GM06990 (cell line): ENCODE results near the gene ABHD8.

ENCODE experiments used
- DNase-seq: peaks from one replicate; pipeline ENCODE4 v3.0.0-alpha.2; 2011; ENCODE audit not compliant: insufficient read length; ENCODE audit errors: extremely low read depth
- H3K27me3 ChIP-seq: replicated peaks from 2 replicates; pipeline ENCODE4 v1.6.0; 2011; ENCODE audit warnings: low read length; ENCODE audit not compliant: control insufficient read depth, insufficient read depth
- H3K36me3 ChIP-seq: 2 replicates; pipeline ENCODE4 v1.5.1; 2011; ENCODE audit warnings: low read length; ENCODE audit not compliant: control insufficient read depth, insufficient read depth
- H3K4me3 ChIP-seq: replicated peaks from 2 replicates; pipeline ENCODE4 v1.5.1; 2011; ENCODE audit warnings: low read depth, mild to moderate bottlenecking, control low read depth, low read length
- TF ChIP-seq, protein P1 (sequence below): IDR thresholded peaks from 2 replicates; pipeline ENCODE4 v1.5.1; 2011; ENCODE audit warnings: low read length, control low read depth, mild to moderate bottlenecking, inconsistent platforms; ENCODE audit not compliant: insufficient read depth, poor library complexity, severe bottlenecking

Gene ABHD8

DNA sequence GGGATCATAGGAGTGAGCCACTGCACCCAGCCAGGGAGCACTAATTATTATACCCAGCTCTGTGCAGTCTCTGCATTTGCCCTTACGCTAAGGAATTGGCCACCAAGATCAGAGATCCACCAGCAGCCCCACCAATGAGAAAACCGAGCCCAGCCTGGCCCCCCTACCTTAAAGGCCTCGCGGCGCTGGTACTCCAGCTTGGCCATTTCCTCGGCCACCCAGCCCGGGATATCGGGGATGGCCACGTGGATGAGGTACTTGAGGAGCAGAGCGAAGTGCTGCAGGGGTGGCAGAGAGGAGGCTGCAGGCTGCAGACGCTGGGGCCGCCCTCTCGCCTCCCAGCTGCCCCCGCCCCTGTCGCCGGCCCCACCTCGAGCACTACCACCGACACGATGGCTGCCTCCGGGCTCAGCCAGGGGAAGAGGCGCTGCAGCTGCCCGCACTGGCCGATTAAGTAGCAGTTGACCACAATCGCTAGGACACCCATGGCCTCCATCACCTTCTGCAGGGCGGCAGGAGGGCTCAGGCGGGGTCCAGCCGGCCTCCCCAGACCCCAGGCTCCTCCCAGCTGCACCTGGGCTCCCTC lies 23.9 kb upstream of the ABHD8 start:
- Histone ChIP-seq H3K36me3 (no peaks in the 10 kb centered on the region), H3K4me3 (no peak overlapping the region), H3K27me3 (no peaks in the 10 kb centered on the region; the same call in 1 of the 2 replicates)
- TF ChIP-seq, protein P1, sequence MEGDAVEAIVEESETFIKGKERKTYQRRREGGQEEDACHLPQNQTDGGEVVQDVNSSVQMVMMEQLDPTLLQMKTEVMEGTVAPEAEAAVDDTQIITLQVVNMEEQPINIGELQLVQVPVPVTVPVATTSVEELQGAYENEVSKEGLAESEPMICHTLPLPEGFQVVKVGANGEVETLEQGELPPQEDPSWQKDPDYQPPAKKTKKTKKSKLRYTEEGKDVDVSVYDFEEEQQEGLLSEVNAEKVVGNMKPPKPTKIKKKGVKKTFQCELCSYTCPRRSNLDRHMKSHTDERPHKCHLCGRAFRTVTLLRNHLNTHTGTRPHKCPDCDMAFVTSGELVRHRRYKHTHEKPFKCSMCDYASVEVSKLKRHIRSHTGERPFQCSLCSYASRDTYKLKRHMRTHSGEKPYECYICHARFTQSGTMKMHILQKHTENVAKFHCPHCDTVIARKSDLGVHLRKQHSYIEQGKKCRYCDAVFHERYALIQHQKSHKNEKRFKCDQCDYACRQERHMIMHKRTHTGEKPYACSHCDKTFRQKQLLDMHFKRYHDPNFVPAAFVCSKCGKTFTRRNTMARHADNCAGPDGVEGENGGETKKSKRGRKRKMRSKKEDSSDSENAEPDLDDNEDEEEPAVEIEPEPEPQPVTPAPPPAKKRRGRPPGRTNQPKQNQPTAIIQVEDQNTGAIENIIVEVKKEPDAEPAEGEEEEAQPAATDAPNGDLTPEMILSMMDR, result no peak
- no peak for DNase-seq

DNA sequence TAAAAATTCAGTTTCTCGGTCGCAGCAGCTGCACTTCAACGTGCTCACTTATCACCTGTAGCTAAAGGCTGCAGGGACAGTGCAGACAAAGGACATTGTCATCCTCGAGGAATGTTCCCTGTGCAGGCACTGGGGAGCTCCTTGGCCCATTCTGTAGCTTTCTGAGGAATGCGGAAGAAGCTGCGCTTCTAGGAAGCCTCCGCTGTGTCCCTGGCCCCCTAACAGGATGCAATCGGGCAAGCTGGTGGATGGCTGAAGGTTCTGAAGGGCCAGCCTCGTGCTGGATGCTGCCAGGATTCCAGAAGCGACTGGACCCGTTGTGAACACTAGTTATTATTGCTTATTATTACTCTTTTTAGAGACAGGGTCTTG lies 23.4 kb upstream of the ABHD8 start:
- TF ChIP-seq, protein P1, result no peak
- H3K36me3 ChIP-seq, result peaks cover 4% of the 10 kb centered on the region
- no peak for DNase-seq
- H3K27me3 ChIP-seq, result no peaks in the 10 kb centered on the region; the same call in 1 of the 2 replicates
- H3K4me3 ChIP-seq, result no peak overlapping the region

DNA sequence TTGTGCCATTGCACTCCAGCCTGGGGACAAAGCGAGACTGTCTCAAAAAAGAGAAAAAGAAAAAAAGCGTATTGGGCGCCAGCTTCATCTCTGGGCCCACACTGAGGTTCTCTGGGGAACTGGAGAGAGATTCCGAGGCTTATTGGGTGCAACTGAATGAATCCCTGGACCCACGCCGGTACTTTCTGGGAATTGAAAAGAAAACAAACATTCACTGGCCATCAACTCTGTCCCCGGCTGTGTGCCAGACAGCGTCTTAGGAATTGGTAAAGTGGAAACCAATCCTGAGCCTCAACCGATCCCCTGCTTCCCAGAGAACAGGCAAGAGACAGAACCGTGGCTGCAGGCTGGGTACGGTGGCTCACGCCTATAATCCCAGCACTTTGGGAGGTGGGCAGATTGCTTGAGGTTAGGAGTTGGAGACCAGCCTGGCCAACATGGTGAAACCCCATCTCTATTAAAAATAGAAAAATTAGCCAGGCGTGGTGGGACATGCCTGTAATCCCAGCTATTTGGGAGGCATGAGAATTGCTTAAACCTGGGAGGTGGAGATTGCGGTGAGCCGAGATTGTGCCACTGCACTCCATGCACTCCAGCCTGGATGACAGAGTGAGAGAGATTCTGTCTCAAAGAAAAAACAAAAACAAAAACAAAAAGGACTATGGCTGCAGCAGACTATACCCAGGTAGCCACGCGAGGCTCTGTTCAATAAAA lies 22.8 kb upstream of the ABHD8 start:
- no peak for DNase-seq
- TF ChIP-seq, protein P1, result no peak

DNA sequence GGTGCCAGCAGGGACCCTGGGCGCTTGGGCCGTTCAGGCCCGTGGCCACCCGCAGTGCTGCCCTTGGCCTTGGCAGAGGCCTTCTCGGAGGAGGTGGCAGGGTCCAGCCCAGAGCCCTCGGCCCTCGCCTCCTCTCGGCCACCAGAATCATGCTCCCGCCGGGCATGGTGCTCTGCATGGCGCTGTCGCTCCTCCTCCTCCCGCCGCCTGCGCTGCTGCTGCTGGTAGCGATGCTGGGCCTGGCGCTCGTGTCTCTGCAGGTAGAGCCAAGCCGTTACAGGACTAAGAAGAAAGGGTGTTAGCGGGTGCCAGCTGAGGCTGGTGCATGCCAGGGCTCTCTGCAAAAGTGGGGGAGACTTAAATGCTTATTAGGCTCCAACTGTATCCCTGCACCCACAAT lies 21.9 kb upstream of the ABHD8 start:
- H3K36me3 ChIP-seq, result peaks cover 12% of the 10 kb centered on the region
- DNase-seq, result no peak
- H3K27me3 ChIP-seq, result no peaks in the 10 kb centered on the region; the same call in 1 of the 2 replicates
- TF ChIP-seq, protein P1, result no peak
- no peak overlapping the region for H3K4me3 ChIP-seq

More for the DNA sequence above, 22.8 kb upstream of the ABHD8 start:
- H3K36me3 ChIP-seq, result peaks cover 6% of the 10 kb centered on the region
- H3K27me3 ChIP-seq, result no peaks in the 10 kb centered on the region; the same call in 1 of the 2 replicates
- no peak overlapping the region for H3K4me3 ChIP-seq

DNA sequence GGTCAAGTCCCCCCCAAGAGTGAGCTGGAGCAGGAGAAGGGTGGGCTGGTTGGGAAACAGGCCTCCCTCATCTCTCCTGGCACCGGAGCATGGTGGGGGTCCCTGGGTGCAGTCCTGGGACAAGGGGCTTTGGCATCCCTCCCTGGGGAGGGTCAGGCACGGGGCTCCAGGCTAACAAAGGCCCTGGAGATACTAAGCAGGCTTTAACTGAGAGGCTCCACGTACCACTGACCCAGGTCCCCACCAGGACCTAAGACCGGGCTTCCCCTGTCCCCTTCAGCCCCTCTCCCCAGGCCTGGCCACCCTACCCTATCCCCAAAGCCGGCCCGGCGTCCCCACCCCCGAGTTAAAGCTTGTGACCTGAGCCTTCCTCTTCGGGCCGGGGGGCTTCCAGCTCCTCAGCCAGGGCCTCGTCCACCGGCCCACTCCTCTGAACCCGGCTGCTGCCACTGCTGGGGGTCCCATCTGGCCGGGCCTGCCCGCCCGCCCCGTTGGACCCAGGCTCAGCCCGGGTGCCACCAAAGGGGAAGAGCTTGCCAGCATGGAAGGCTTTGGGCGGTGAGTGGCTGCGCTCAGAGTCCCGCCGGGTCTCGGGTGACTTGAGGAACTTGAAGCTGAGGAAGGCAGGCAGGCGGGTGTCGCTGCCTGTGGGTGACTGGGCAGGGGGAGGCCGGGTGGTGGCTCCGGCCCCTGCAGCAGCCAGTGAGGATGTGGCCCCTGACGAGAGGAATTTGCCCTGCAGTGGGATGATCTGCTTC lies 21.3 kb upstream of the ABHD8 start:
- TF ChIP-seq, protein P1, result no peak
- no peak for DNase-seq
- Histone ChIP-seq H3K27me3 (no peaks in the 10 kb centered on the region; the same call in 1 of the 2 replicates), H3K4me3 (no peak overlapping the region), H3K36me3 (peaks cover 15% of the 10 kb centered on the region)
